Activated CD8-positive, alpha-beta T cell treated with anti-CD3 and anti-CD28 coated beads, Interleukin-2, amount 10 ng/mL, durations not matched to agents 7 days and 5 days (primary cell): ENCODE measurements around the gene ADAP1. TPM values are rescaled to one million over a fixed set of nuclear protein-coding genes. Genes with fewer than 3 reads are reported as not detected.

Experiments
- ATAC-seq: fragments of 150-1000 bp; cut with Tn5 transposase; one replicate; pipeline ENCODE4 v1.10.0; 2021; ENCODE audit warnings: moderate library complexity
- CTCF ChIA-PET: fragments of 350-600 bp; sonication (Branson Sonifier 250); formaldehyde crosslinking; loops from one replicate; lab custom pipeline; 2021; ENCODE audit warnings: antibody characterized with exemption; lab: Charles Lee
- POLR2A ChIA-PET: fragments of 350-600 bp; sonication (Branson Sonifier 250); formaldehyde crosslinking; loops from one replicate; lab custom pipeline; 2021; ENCODE audit warnings: antibody characterized with exemption; lab: Charles Lee
- DNase-seq: peaks from one replicate; pipeline ENCODE4 v3.0.0-alpha.2; 2020
- H3K27ac Mint-ChIP-seq: one replicate; pipeline ENCODE4 v1.8.0; 2021; ENCODE audit warnings: mild to moderate bottlenecking, mixed read lengths
- H3K27me3 Mint-ChIP-seq: one replicate; pipeline ENCODE4 v1.8.0; 2021; ENCODE audit warnings: low read depth, mixed read lengths
- H3K36me3 Mint-ChIP-seq: one replicate; pipeline ENCODE4 v1.8.0; 2021; ENCODE audit warnings: low read depth, mixed read lengths
- H3K4me1 Mint-ChIP-seq: one replicate; pipeline ENCODE4 v1.8.0; 2021; ENCODE audit warnings: low read depth, mixed read lengths
- H3K4me3 Mint-ChIP-seq: one replicate; pipeline ENCODE4 v1.8.0; 2021; ENCODE audit warnings: mild to moderate bottlenecking, mixed read lengths
- H3K9me3 Mint-ChIP-seq: one replicate; pipeline ENCODE4 v1.8.0; 2022; ENCODE audit warnings: mixed read lengths; ENCODE audit not compliant: insufficient read depth
- total RNA-seq, 2 experiments: library from RNA; stranded (reverse); gene quantifications; one replicate each; pipeline ENCODE4 v1.2.3, GENCODE V29; 2021

ADAP1 gene
- total RNA-seq, 2 experiments from 2014 or later: 24.2 to 28.6 TPM

DNA sequence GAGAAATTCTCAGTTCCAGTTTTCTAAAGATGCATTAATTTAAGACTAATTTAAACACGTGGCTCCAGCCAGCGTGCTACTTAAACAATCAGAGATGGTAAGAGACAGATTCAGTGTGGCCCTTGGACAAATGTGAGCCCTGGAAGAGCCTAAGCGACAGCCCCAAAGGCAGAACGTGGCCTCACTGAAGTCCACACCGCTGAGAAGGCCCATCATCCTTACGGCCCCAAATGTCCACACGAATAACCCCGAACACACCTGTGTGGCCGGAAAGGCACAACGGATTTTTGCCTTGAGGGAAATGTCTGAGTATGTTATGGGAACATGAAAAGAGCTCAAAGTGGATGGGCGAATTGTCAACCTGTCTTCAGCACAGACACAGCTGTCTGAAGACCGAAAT is 17.6 kb upstream of the ADAP1 start:
- Mint-ChIP-seq H3K27me3 (no peaks in the 10 kb centered on the region), H3K4me1 (peaks cover 33% of the 10 kb centered on the region), H3K9me3 (no peaks in the 10 kb centered on the region), H3K4me3 (no peak overlapping the region), H3K36me3 (peaks cover 51% of the 10 kb centered on the region), H3K27ac (no peak overlapping the region)
- ChIA-PET POLR2A (no interaction called here), CTCF (interaction anchor here (0.9 to 4.7 kb wide), 2 partner anchors 21 to 94 kb away, joined by 5 to 28 read pairs; no protein-coding TSS in a partner anchor)
- DNase-seq (no peak), ATAC-seq (no peak)

DNA sequence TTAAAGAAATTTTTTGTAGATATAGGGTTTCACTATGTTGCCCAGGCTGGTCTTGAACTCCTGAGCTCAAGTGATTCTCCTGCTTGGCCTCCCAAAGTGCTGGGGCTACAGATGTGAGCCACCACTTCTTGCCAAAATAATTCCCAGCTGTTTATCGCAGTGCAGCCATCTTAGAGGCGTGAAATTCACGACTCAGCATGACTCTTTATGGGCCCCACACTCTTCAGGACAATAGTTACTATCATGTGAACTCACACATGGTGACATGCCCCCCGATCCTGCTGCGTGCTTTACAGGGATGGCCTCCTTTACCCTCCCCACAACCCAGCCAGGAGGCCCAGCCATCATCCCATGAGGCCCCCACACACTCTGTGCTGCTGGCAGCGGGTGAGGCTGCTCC is 16.3 kb upstream of the ADAP1 start:
- ChIA-PET POLR2A (no interaction called here), CTCF (no interaction called here)
- ATAC-seq (no peak), DNase-seq (no peak)
- no peaks in the 10 kb centered on the region for H3K9me3 Mint-ChIP-seq
- H3K4me1 Mint-ChIP-seq: peaks cover 40% of the 10 kb centered on the region
- peaks cover 61% of the 10 kb centered on the region for H3K36me3 Mint-ChIP-seq
- no peak overlapping the region for H3K4me3 Mint-ChIP-seq
- H3K27me3 Mint-ChIP-seq: no peaks in the 10 kb centered on the region
- H3K27ac Mint-ChIP-seq: no peak overlapping the region

DNA sequence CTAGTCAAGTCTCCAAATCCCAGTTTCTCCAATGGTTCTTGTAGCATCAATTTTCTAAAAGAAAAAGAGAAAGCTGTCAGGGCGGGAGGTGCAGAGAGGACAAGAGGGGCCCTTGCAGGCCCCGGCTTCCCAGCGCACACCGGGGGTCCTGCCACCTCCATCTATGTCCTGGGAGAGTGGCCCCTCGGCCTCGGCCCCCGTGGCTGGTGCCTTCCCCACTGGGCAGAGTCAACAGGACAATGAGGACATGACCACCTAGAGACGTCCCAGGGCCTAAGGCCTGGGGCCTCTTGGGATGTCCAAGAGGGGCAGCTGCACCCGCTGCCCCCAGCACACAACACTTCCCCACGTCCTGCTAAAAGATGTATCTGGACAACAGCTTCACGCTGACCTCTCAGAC is 14.9 kb upstream of the ADAP1 start:
- H3K27me3 Mint-ChIP-seq: no peaks in the 10 kb centered on the region
- CTCF ChIA-PET: no interaction called here
- no peak for DNase-seq
- no peak overlapping the region for H3K27ac Mint-ChIP-seq
- no peak overlapping the region for H3K4me3 Mint-ChIP-seq
- H3K9me3 Mint-ChIP-seq: no peaks in the 10 kb centered on the region
- peaks cover 68% of the 10 kb centered on the region for H3K36me3 Mint-ChIP-seq
- peaks cover 53% of the 10 kb centered on the region for H3K4me1 Mint-ChIP-seq
- ATAC-seq: no peak
- POLR2A ChIA-PET: no interaction called here

DNA sequence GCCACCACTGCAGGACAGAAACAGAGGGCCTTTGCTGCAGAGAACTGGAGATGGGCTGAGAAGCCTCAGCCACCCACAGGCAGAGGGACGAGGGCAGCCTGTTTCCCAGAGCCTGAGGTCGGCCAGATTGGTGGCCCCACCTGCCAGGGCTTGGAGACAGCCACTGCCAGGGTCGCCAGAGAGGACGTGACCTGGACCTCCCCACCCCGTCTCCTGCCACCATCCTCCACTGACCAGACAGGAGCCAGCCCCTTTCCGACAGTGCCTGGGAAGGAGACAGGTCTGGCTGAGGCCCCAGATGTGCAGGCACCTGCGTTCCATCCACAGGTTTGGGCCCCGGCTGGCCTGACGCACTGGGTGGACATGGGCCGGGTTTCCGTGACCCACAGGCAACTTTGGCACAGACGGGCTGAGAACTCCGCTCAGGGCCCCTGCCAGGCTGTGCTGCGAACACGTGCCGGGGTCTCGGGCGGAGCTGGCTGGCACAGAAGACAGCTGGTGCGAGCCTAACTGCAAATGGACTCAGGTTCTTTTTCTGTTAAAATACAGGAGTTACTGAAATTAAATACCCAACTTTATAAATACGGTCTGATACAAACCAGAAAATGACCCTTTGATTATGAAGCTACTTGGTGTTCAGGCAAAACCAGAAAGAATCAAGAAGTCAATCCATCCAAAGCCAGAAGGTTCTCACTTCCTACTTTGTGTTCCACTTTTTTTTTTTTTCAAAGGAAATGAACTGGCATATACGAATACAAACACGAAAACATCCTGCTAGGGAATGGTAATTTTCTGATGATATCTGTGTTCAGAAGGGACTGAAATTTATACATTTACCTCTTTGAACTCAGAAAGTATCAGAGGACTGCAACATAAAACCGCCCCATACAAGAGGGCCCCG is 14.0 kb upstream of the ADAP1 start:
- CTCF ChIA-PET: no interaction called here
- Mint-ChIP-seq H3K4me1 (peaks cover 57% of the 10 kb centered on the region), H3K4me3 (no peak overlapping the region), H3K36me3 (peaks cover 66% of the 10 kb centered on the region), H3K27me3 (no peaks in the 10 kb centered on the region), H3K27ac (no peak overlapping the region), H3K9me3 (no peaks in the 10 kb centered on the region)
- DNase-seq: no peak
- POLR2A ChIA-PET: no interaction called here
- ATAC-seq: no peak

DNA sequence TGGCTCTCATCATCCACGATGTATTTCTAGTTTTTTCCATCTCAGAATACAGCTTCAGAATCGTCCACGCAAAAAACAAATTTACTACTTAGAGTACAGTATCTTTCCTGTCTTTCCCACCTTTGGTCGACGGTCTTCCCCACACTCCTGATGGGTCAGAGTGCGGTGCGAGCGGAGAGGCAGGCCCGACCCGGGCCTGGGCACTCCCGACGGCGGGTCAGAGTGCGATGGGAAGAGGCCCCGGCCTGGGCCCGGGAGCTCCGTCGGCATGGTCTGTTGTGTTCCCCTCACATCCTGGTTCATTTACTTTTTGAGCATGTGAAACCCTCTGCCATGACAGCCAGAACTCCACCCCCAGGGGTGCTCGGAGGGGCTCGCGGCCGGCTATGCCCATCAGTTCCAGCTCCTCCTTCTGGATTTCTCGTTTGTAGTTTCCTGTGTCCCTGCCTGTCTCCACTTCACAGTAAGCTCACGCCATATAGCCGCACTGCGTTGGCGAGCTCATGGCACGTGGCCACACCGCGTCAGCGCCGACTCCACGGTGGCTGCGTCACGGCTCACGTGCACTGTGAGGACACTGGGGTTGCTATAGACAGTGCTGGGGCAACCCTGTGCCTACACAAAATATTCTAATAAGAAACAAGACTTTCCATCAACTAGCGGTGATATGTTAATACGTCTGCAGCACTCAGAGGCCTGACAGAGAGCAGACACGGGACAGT is 13.0 kb upstream of the ADAP1 start:
- Mint-ChIP-seq H3K9me3 (no peaks in the 10 kb centered on the region), H3K4me1 (peaks cover 49% of the 10 kb centered on the region), H3K27ac (no peak overlapping the region), H3K27me3 (no peaks in the 10 kb centered on the region), H3K4me3 (no peak overlapping the region), H3K36me3 (peaks cover 59% of the 10 kb centered on the region)
- ChIA-PET POLR2A (interaction anchor here (1.2 to 1.7 kb wide), 2 partner anchors 8 to 11 kb away, joined by 3 to 7 read pairs; partner anchors contain the start of gene COX19), CTCF (interaction anchor here (0.9 kb wide), 2 partner anchors 25 to 59 kb away, joined by 3 read pairs; no protein-coding TSS in a partner anchor)
- DNase-seq: no peak
- no peak for ATAC-seq

DNA sequence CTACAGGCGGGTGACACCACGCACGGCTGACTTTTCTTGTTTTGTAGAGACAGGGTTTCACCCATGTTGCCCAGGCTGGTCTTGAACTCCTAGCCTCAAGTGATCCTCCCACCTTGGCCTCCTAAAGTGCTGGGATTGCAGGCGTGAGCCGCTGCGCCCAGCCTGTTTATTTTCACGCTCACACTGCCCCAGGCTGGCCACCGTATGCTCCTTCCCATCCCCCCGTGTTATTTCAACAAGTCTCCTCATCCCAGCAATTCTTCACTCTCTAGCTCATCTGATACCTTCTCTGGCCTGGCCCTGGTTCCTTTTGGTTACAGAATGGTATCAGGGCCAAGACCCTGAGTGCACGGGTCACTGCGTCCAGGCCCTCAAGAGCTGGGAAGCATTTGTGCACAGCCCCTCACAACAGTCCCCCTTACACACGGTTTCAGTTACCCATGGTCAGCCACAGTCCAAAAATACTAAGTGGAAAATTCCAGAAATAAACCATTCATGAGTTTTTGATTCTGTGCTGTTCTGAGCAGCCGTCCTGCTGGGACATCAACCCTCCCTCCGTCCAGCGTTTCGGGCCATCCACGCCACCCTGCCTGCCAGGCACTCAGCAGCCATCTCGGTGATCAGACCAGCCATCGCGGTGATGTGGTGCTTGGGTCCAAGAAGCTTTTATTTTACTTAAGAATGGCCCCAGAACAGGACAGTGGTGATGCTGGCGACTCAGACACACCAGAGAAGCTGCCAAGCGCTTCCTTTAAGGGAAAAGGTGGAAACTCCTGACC is 12.0 kb upstream of the ADAP1 start:
- Mint-ChIP-seq H3K36me3 (peaks cover 51% of the 10 kb centered on the region), H3K27me3 (no peaks in the 10 kb centered on the region), H3K27ac (no peak overlapping the region), H3K4me1 (peaks cover 41% of the 10 kb centered on the region), H3K4me3 (no peak overlapping the region), H3K9me3 (no peaks in the 10 kb centered on the region)
- POLR2A ChIA-PET: interaction anchor here (0.7 to 1.7 kb wide), 3 partner anchors 8 to 12 kb away, joined by 3 to 7 read pairs (median 4); partner anchors contain the start of gene COX19
- CTCF ChIA-PET: interaction anchor here (0.9 kb wide), 2 partner anchors 26 to 58 kb away, joined by 3 read pairs; no protein-coding TSS in a partner anchor
- ATAC-seq (no peak), DNase-seq (no peak)

DNA sequence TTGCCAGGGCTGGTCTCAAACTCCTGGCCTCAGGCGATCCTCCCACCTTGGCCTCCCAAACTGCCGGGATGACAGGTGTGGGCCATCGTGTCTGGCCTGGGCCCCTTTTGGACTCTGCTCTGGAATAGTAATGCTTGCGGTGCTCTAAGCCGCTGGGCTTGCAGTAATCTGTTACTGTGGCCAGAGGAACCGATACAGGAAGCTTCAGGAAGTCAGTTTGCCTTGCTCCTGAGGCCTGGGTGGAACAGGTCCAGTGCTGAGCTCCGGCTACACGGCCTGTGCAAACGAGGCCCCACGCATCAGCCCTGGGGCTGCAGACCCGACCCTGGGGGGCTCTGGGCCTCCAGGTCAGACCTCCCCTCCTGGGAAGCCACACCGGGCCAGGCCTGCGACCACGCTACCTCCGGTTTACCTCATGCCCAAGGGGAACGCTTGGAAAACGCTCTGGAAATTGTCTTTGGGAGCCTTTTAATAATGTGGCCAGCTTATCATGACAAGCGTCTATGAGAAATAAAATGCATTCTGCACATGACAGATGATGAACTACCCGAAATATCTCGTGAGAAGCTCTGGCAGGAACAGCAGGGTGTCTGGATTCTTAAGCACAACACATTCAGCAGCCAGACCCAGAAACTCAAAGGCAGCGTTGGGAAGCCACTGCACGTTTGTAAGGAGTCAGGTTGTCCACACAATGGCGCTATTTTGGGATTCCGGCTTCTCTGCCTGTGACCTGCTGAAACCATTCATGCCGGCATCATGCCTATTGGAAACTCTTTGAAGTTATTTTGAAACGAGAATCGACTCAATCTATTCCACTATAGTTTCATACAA is 10.1 kb upstream of the ADAP1 start:
- H3K36me3 Mint-ChIP-seq: peaks cover 40% of the 10 kb centered on the region
- H3K4me1 Mint-ChIP-seq: peaks cover 34% of the 10 kb centered on the region
- ChIA-PET POLR2A (interaction anchor here (0.6 to 1.3 kb wide), 2 partner anchors 11 to 1419 kb away, joined by 3 to 6 read pairs; partner anchors contain the start of gene COX19), CTCF (interaction anchor here (1.1 kb wide), 1 partner anchor 12 kb away, joined by 3 read pairs; no protein-coding TSS in a partner anchor)
- no peaks in the 10 kb centered on the region for H3K27me3 Mint-ChIP-seq
- ATAC-seq (no peak), DNase-seq (no peak)
- peak overlapping the region; percentile 19 for H3K4me3 Mint-ChIP-seq
- H3K27ac Mint-ChIP-seq: peak overlapping the region; percentile 72
- H3K9me3 Mint-ChIP-seq: no peaks in the 10 kb centered on the region

DNA sequence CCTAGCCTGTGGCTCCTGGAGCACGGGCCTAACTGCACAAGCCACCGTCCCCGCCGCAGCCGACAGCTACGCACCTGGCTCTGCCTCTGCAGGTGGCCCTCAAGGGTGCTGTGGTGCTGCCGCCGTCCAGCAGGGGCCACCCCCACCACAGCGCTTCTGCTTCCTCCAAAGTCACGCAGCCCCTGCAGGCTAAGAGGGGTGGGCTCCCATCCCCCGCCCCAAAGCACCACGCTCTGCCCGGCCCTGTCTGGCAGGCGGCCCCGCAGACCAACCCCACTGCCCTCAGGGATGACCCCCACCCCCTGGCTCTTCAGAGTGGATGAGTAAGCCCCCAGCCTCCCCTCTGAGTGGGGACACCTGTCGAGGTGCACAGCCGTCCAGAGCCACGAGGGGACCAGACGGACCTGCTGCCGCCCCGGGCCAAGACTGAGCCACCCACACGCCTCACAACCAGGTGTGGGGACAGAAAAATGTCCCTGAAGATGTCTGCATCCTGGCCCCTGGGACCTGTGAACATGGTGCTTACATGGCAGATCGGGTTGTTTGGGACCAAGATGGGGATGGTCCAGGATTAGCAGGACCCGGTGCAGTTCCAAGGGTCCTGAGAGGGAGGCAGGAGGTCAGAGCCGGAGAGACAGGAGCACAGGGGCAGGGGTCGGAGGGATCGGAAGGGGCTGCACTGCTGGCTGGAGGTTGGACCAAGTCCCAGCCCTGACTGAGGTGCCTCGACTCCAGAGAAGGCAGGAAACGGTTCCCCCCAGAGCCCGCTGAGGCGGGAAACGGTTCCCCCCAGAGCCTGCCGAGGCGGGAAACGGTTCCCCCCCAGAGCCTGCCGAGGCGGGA is 9.0 kb upstream of the ADAP1 start:
- H3K4me1 Mint-ChIP-seq: peaks cover 34% of the 10 kb centered on the region
- DNase-seq (peak; percentile 46), ATAC-seq (peak; percentile 10)
- CTCF ChIA-PET: no interaction called here
- H3K36me3 Mint-ChIP-seq: peaks cover 34% of the 10 kb centered on the region
- H3K4me3 Mint-ChIP-seq: no peak overlapping the region
- no peaks in the 10 kb centered on the region for H3K9me3 Mint-ChIP-seq
- no peaks in the 10 kb centered on the region for H3K27me3 Mint-ChIP-seq
- POLR2A ChIA-PET: interaction anchor here (0.6 kb wide), 1 partner anchor 1420 kb away, joined by 3 read pairs; no protein-coding TSS in a partner anchor
- peak overlapping the region; percentile 72 for H3K27ac Mint-ChIP-seq

DNA sequence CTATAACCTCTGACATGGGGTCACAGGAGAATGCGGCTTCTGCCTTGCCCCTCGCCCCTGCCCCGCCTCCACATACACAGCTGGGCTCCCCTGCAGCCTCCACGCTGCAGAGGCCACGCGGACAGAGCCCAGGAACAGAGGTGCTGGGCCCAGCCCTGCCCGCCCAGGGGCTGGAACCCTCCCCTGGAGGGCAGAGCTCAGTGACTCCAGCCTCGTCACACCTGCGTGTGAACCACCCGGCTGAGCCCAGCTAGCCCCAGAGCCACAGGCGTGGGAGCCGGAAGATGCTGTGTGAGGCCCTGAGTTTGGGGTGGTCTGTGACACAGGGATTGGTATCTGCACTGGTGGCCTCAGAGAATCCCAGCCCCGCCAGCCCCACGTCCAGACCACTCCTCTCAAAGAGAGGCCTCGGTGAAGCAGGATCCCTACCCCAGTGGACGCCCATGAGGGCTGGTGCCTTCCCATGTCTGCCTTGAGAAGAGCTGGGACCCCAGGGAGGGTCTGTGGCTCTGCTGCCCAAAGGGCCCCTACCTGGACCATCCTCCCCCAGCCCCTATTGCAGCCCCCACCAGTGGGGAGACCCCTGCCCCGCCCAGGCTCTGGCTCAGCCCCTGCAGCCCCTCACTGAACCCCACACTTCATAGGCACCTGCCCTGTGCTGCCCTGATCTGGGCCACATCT is 8.1 kb upstream of the ADAP1 start:
- CTCF ChIA-PET: no interaction called here
- no peaks in the 10 kb centered on the region for H3K9me3 Mint-ChIP-seq
- no peak for DNase-seq
- ATAC-seq: no peak
- H3K27me3 Mint-ChIP-seq: no peaks in the 10 kb centered on the region
- no peak overlapping the region for H3K4me3 Mint-ChIP-seq
- no peak overlapping the region for H3K27ac Mint-ChIP-seq
- peaks cover 25% of the 10 kb centered on the region for H3K36me3 Mint-ChIP-seq
- peaks cover 30% of the 10 kb centered on the region for H3K4me1 Mint-ChIP-seq
- POLR2A ChIA-PET: no interaction called here
